ENCODE results near the gene CABP2. TPM values are rescaled to one million over a fixed set of nuclear protein-coding genes. Genes with fewer than 3 reads are reported as not detected.

The CABP2 gene
- total RNA-seq, 1 experiment from 2014 or later, result not detected

DNA sequence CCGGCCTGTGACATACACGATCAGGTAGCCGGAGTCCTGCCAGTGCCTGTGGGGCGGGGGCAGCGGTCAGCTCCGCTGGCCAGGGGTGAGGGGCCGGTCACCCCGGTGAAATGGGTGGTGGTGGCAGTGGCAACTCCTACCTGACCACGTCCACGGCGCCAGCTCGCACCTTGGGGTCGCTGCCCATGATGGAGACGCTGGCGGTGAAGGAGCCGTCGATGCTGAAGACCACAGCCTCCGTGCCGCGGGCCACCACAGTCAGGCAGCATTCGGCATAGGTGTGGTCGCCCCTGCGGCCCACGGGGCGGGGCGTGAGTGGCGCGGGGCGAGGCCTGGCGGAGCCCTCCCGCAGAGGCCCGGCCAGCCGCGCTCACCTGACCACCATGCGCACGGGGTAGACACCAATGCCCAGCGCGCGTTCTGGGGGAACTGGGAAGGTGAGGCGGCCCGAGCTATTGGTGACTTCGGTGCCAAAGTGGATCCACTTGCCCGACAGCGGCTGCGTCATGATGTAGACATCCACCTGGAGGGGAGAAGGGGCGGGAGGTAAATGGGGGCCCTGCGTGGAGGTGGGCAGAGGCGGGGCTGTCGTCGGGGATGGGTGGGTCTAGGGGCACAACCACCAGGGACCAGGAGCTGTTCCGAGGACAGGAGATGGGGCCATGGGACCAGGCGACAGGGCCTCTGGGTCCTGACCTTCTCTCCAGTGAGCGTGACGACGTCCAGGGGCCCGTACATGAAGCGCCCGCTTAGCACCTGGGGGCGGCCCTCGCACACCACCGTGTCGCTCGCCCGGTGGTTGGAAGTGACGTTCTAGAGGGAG, 29.5 kb downstream of the CABP2 start:
- DNase-seq (ENCODE audit: low spot score), result no peak
- CTCF ChIA-PET, result no interaction called here
- intact Hi-C loops (cut with micrococcal nuclease; ENCODE audit: unreplicated experiment), result no loop called here
- Histone ChIP-seq H3K27ac (ENCODE audit: low read depth, low read length, poor library complexity, severe bottlenecking) (no peak overlapping the region), H3K9me3 (ENCODE audit: low read depth, low read length, poor library complexity, severe bottlenecking) (no peaks in the 10 kb centered on the region), H3K36me3 (ENCODE audit: insufficient read depth, low read length, poor library complexity, severe bottlenecking) (peaks cover 37% of the 10 kb centered on the region), H3K4me1 (ENCODE audit: insufficient read depth, low read length, poor library complexity, severe bottlenecking) (no peaks in the 10 kb centered on the region), H3K4me3 (ENCODE audit: low read depth, low read length, poor library complexity, severe bottlenecking) (no peak overlapping the region), H3K27me3 (replicated peaks; ENCODE audit: insufficient read depth, low read depth, low read length, poor library complexity) (no peaks in the 10 kb centered on the region)
- no TSS peak for BruUV-seq (replicated peaks)
- POLR2A ChIA-PET (ENCODE audit: low non-redundant PET), result no interaction called here
- TF ChIP-seq, protein P1, sequence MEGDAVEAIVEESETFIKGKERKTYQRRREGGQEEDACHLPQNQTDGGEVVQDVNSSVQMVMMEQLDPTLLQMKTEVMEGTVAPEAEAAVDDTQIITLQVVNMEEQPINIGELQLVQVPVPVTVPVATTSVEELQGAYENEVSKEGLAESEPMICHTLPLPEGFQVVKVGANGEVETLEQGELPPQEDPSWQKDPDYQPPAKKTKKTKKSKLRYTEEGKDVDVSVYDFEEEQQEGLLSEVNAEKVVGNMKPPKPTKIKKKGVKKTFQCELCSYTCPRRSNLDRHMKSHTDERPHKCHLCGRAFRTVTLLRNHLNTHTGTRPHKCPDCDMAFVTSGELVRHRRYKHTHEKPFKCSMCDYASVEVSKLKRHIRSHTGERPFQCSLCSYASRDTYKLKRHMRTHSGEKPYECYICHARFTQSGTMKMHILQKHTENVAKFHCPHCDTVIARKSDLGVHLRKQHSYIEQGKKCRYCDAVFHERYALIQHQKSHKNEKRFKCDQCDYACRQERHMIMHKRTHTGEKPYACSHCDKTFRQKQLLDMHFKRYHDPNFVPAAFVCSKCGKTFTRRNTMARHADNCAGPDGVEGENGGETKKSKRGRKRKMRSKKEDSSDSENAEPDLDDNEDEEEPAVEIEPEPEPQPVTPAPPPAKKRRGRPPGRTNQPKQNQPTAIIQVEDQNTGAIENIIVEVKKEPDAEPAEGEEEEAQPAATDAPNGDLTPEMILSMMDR (conservative IDR thresholded peaks at IDR 0.05; ENCODE audit: low read depth, low read length), result no peak
- TF ChIP-seq EZH2 (IDR thresholded peaks at IDR 0.05; ENCODE audit: borderline replicate concordance, low read depth, low read length, poor library complexity, severe bottlenecking), result no peak

DNA sequence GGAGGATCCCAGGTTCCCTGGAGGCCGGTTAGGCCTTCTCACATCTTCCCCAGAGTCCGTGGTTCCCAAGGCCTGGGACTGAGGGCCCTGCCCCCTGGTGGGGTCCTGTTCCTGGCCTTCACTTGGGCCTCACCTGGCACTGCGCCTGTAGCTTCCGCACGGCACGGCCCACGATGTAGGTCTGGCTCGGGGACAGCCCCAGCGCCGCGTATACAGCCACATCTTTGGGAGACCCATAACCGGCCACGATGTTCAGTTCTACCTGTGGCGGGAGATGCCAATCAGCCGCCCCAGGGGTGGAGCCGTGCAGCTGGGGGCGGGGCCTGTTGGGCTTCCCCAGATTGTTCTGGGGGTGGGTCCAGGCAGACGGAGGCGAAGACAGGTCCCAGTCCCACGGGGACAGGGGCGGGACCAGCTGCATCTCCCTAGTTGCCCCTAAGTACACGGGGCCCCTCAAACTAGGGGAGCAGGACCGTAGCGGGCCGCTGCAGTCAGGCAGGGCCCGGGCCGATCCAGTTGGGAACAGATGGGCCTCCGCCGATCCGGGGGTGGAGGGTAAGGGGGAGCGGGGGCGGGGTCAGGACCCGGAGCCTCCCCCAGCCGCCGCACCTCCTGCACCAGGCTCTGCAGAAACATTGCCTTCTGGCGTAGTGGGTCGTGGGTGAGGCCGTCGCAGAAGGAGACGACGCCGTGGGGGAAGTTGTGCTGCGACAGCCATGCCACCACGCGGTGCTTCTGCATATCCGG, 30.3 kb downstream of the CABP2 start:
- intact Hi-C loops (cut with micrococcal nuclease; ENCODE audit: unreplicated experiment), result no loop called here
- BruUV-seq (replicated peaks), result no TSS peak
- H3K4me3 ChIP-seq (ENCODE audit: low read depth, low read length, poor library complexity, severe bottlenecking), result no peak overlapping the region
- no peaks in the 10 kb centered on the region for H3K4me1 ChIP-seq (ENCODE audit: insufficient read depth, low read length, poor library complexity, severe bottlenecking)
- TF ChIP-seq EZH2 (IDR thresholded peaks at IDR 0.05; ENCODE audit: borderline replicate concordance, low read depth, low read length, poor library complexity, severe bottlenecking), result no peak
- TF ChIP-seq, protein P1 (conservative IDR thresholded peaks at IDR 0.05; ENCODE audit: low read depth, low read length), result no peak
- H3K9me3 ChIP-seq (ENCODE audit: low read depth, low read length, poor library complexity, severe bottlenecking), result no peaks in the 10 kb centered on the region
- H3K27me3 ChIP-seq (replicated peaks; ENCODE audit: insufficient read depth, low read depth, low read length, poor library complexity), result no peaks in the 10 kb centered on the region
- POLR2A ChIA-PET (ENCODE audit: low non-redundant PET), result no interaction called here
- peaks cover 37% of the 10 kb centered on the region for H3K36me3 ChIP-seq (ENCODE audit: insufficient read depth, low read length, poor library complexity, severe bottlenecking)
- H3K27ac ChIP-seq (ENCODE audit: low read depth, low read length, poor library complexity, severe bottlenecking), result no peak overlapping the region
- DNase-seq (ENCODE audit: low spot score), result peak; percentile 43
- CTCF ChIA-PET, result no interaction called here

DNA sequence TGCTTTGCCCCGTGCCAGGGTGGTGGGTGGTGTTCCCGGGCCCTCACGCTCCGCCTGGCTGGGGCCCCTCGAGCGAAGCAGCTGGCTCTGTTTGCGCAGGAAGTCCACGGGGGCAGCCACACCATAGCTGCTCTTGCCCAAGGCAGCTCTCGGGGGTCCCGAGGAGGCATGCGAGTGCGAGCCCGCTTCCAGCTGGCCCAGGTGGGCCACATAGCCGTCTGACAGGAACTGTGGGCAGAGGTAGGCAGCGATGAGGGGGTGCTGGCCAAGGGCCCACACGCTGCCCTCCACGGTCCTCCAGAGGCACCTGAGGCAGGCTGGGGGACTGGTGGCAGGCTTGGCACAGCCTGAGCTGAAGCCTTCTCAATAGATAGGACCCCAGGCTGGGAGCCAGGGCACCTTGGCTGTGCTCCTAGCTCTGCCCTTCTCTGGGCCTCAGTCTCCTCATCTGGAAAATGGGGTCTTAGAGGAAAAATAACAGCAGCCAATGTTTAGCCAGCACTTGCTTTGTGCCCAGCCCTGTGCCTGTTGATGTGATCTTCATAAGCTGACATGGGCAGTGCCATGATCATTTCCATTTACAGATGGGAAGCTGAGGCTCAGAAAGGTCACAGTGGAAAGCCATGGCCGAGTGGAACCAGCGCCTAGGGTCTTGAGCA, 31.0 kb downstream of the CABP2 start:
- no peak for TF ChIP-seq EZH2 (IDR thresholded peaks at IDR 0.05; ENCODE audit: borderline replicate concordance, low read depth, low read length, poor library complexity, severe bottlenecking)
- TF ChIP-seq, protein P1 (conservative IDR thresholded peaks at IDR 0.05; ENCODE audit: low read depth, low read length), result no peak
- Histone ChIP-seq H3K36me3 (ENCODE audit: insufficient read depth, low read length, poor library complexity, severe bottlenecking) (peaks cover 37% of the 10 kb centered on the region), H3K4me1 (ENCODE audit: insufficient read depth, low read length, poor library complexity, severe bottlenecking) (no peaks in the 10 kb centered on the region), H3K27me3 (replicated peaks; ENCODE audit: insufficient read depth, low read depth, low read length, poor library complexity) (no peaks in the 10 kb centered on the region), H3K4me3 (ENCODE audit: low read depth, low read length, poor library complexity, severe bottlenecking) (no peak overlapping the region), H3K9me3 (ENCODE audit: low read depth, low read length, poor library complexity, severe bottlenecking) (no peaks in the 10 kb centered on the region), H3K27ac (ENCODE audit: low read depth, low read length, poor library complexity, severe bottlenecking) (no peak overlapping the region)
- BruUV-seq (replicated peaks), result no TSS peak
- intact Hi-C loops (cut with micrococcal nuclease; ENCODE audit: unreplicated experiment), result no loop called here
- POLR2A ChIA-PET (ENCODE audit: low non-redundant PET), result no interaction called here
- no peak for DNase-seq (ENCODE audit: low spot score)
- CTCF ChIA-PET, result no interaction called here
